Aorta (tissue), 5 donors: ENCODE data around the gene SHISAL2A. TPM values are rescaled to one million over a fixed set of nuclear protein-coding genes. Genes with fewer than 3 reads are reported as not detected.

ENCODE experiments used
- ATAC-seq: fragments of 200-7000 bp; cut with Tn5 transposase; one replicate; pipeline ENCODE4 v1.9.1; 2022; ENCODE audit warnings: moderate library complexity; ENCODE audit not compliant: low FRiP score
- DNase-seq, 2 donors: peaks; one replicate each; pipeline ENCODE4 v3.0.0-alpha.2; 2020
- H3K27ac ChIP-seq, 2 donors: one replicate each; pipeline ENCODE4 v1.5.1; 2013; ENCODE audit warnings: low read length in 2 of 2, mild to moderate bottlenecking in 2 of 2, moderate library complexity in 2 of 2, control low read depth in 1 of 2, inconsistent platforms in 1 of 2, low read depth in 1 of 2
- H3K27me3 ChIP-seq, 2 donors: one replicate each; pipeline ENCODE4 v1.6.1; 2013; ENCODE audit warnings: control low read depth in 1 of 2, low read length in 1 of 2, mild to moderate bottlenecking in 1 of 2, moderate library complexity in 1 of 2; ENCODE audit not compliant: insufficient read depth in 2 of 2, control insufficient read depth in 1 of 2
- H3K36me3 ChIP-seq, 2 donors: one replicate each; pipeline ENCODE4 v1.6.1; 2013; ENCODE audit warnings: control low read depth in 1 of 2, low read length in 1 of 2, mild to moderate bottlenecking in 1 of 2; ENCODE audit not compliant: insufficient read depth in 2 of 2, control insufficient read depth in 1 of 2
- H3K4me1 ChIP-seq, 2 donors: one replicate each; pipeline ENCODE4 v1.6.1; 2013; ENCODE audit warnings: low read length in 2 of 2, control low read depth in 1 of 2, mild to moderate bottlenecking in 1 of 2, moderate library complexity in 1 of 2; ENCODE audit not compliant: insufficient read depth in 2 of 2, control insufficient read depth in 1 of 2
- H3K4me3 ChIP-seq, 2 donors: one replicate each; pipeline ENCODE4 v1.5.1; 2013; ENCODE audit warnings: low read length in 2 of 2, control low read depth in 1 of 2, mild to moderate bottlenecking in 1 of 2
- H3K9me3 ChIP-seq: one replicate; pipeline ENCODE4 v1.6.1; 2013; ENCODE audit warnings: mild to moderate bottlenecking, low read length; ENCODE audit not compliant: control insufficient read depth
- WGBS, 2 donors: extraction: QIAGEN DNeasy Blood & Tissue Kit; methylation state at CpG; one replicate each; pipeline ENCODE4 v1.1.7; 2013; 5-methylcytosine and 5-hydroxymethylcytosine counted together
- intact Hi-C, 2 donors: fragments of 100-400 bp; cut with DNase I; formaldehyde crosslinking; loops; one replicate each; pipeline versions ENCODE4 v1.14.2 to v1.15.0; 2022
- polyA plus RNA-seq, 2 donors: library from polyadenylated mRNA; stranded (reverse); fragments of 200-250 nt; gene quantifications; one replicate each; pipeline ENCODE4 v1.2.3, GENCODE V29; 2013
- total RNA-seq, 2 donors: library from RNA; stranded (reverse); fragmentation: NEBNext Ultra II Directional; extraction: Animal tissue kit (Norgen Biotek cat#: 25700); gene quantifications; one replicate each; pipeline ENCODE4 v1.2.1, GENCODE V29; 2021
- donor health status: healthy with polysubstance abuse.
- donor health status: Bipolar disorder and iron deficiency.
- donor health status: DM: no; HTN: no; CAD: no.
- donor health status: DM: no; HTN: no; CAD: no.
- donor health status: DM: yes; HTN: yes; CAD: no.

SHISAL2A gene
- total and polyA plus RNA-seq, 4 donors = 0.23 to 0.96 (median 0.88) TPM; not detected in 1

DNA sequence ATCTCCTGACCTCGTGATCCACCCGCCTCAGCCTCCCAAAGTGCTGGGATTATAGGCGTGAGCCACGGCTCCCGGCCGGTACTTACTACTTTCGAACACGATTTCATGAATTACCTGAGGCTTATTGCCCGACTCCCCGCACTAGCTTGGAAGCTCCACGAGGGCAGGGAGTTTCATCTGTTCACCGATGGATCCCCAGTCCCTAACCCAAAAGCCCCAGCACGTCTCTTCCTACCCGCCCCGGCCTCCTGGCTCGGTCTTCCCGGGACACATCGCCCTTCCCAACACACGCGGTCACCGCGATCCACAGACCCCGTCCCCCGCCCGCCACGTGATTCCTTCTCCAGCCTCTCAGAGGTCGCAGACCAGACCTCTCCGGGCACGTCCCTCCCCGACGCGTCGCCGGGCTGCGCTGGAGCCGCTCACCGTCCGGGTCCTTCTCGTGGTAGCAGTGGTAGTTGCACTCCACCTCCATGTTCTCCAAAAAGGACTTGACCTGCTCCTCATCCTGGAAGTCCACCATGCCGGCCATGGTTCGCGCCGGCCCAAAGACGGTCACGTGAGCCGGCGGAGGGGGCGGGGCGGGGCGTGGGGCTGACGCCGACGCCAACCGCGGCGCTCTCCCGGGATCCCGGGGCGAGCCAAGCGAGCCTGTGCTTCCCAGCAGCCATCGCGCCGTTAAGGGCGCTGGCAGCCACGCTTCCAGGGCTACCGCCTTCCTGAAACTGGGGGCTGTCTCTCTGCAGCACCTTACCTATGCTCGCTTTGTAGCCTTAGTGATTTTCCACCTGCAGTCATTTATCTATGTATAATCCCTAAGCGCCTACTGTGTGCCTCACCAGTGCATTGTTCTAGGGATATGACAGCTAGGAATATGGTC, 65.1 kb downstream of the SHISAL2A start, which contains the start of gene COA7:
Gene COA7, minus strand, starts transcription at position 553 of the 880 bp plus-strand sequence. Its CDS starts 21 bp downstream, at position 532.
- WGBS, 2 donors = 2% methylated on average over 68 of the region's 68 CpGs
- H3K4me1 ChIP-seq = no peaks in the 10 kb centered on the region
- intact Hi-C loops = loop anchor here in 1 of 2 donors (10.0 kb wide), 1 partner anchor 143 kb away; the partner anchor contains the start of gene TUT4

DNA sequence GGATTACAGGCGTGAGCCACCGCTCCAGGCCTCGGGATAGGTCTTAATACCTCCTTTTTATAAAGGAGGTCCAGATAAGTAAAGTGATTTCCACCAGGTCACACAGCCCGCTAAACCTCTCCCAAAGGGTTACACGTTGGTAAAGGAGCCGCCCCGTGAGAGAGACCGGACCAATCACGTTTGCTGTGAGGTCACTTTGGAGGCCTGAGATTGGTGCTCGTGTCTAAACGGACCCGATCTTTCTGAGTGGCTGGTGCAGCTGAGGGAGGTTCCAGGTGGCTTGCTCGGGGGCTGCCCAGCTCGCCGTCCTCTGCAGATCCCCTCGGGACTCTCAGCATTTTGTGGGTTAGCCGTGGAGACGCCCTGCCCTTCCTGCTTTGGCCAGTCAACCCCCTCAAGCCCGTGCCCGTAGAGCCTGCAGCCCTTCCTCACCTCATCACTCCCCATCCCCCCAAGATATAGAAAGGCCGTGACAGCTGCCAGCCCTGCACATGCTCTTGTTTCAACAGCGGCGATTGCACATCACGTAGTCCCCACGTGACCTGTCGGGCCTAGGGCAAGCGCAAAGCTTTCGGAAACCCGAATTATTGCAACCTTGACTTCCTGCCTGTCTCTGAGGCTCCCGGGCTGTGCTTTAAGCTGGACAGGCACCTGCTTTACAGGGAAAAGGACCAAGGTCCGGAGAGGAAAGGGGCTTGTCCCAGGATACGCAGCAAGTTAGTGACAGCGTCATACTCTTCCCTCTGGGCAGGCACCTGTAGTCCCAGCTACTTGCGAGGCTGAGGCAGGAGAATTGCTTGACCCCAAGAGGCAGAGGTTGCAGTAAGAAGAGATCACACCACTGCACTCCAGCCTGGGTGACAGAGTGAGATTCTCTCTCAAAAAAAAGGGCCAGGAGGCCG, 70.2 kb downstream of the SHISAL2A start:
- ATAC-seq = peak; percentile 94
- H3K27ac ChIP-seq = peak overlapping the region in 1 of 2 donors; percentile 85
- H3K36me3 ChIP-seq = no peaks in the 10 kb centered on the region
- WGBS, 2 donors = 3 to 4% methylated on average over 35 of the region's 35 CpGs
- peak; percentile 92 to 94 for DNase-seq
- H3K4me3 ChIP-seq = peak overlapping the region in 1 of 2 donors; percentile 16
- H3K9me3 ChIP-seq = no peaks in the 10 kb centered on the region
- H3K4me1 ChIP-seq = no peaks in the 10 kb centered on the region
- intact Hi-C loops = no loop called here
- H3K27me3 ChIP-seq = no peaks in the 10 kb centered on the region

More for the DNA sequence above, 65.1 kb downstream of the SHISAL2A start, which contains the start of gene COA7:
- H3K27me3 ChIP-seq = no peaks in the 10 kb centered on the region
- DNase-seq = peak; percentile 92 to 96
- peak within 1 kb of the TSS; percentile 12 to 58 for H3K4me3 ChIP-seq
- peak; percentile 96 for ATAC-seq
- H3K9me3 ChIP-seq = no peaks in the 10 kb centered on the region
- peak within 1 kb of the TSS in 1 of 2 donors; percentile 61 for H3K27ac ChIP-seq
- H3K36me3 ChIP-seq = no peaks in the 10 kb centered on the region

DNA sequence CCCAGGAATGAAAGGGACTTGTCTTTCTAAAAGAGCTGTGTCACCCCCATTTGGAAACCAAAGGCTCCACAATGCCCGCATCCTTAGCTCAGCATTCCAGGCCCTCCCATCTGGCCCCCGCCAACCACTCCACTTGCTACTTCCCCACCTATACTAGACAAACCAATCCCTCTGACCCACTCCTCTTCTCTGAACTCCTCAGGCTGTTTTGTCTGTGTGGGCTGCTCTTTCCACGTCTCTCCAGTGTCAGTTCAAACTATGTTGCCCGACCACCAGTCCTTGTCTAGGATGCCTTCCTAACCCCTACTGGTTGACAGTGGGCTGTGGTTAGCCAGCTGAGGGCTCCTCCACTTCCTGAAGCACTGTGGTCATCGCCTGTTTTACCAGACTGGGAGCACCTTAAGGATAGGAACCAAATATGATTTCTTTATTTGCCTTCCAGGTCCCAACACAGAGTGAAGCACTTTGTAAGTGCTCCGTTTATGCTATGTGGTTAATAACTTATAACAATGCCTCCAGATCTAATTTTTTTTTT, 73.2 kb downstream of the SHISAL2A start:
- Histone ChIP-seq H3K9me3 (no peaks in the 10 kb centered on the region), H3K27ac (no peak overlapping the region), H3K4me3 (no peak overlapping the region), H3K27me3 (no peaks in the 10 kb centered on the region), H3K36me3 (no peaks in the 10 kb centered on the region), H3K4me1 (no peaks in the 10 kb centered on the region)
- ATAC-seq (no peak), DNase-seq (no peak)
- 71 to 75% methylated on average over 6 of the region's 6 CpGs for WGBS, 2 donors
- intact Hi-C loops = no loop called here

Other genes with a start within 250 kb of the SHISAL2A start
- gene ORC1, start 228.7 kb upstream of the SHISAL2A start, total RNA-seq = under 1 TPM; 0.58 to 0.96 TPM
- gene ORC1, start 228.7 kb upstream of the SHISAL2A start, polyA plus RNA-seq = under 1 TPM; 0.28 to 0.38 TPM
- 10 to 100 TPM; 34.7 to 36.2 TPM for gene PRPF38A, start 228.6 kb upstream of the SHISAL2A start, total RNA-seq
- 10 to 100 TPM; 15.2 to 20.7 TPM for gene PRPF38A, start 228.6 kb upstream of the SHISAL2A start, polyA plus RNA-seq
- gene TUT4, start 80.1 kb upstream of the SHISAL2A start, total RNA-seq = 10 to 100 TPM; 49.2 to 71.5 TPM
- 10 to 100 TPM in 1 of 2 donors, 1 to 10 TPM in 1; 6.3 to 21.4 TPM for gene TUT4, start 80.1 kb upstream of the SHISAL2A start, polyA plus RNA-seq
- gene GPX7, start 30.8 kb upstream of the SHISAL2A start, total RNA-seq = 10 to 100 TPM in 1 of 2 donors, 1 to 10 TPM in 1; 9.7 to 21.0 TPM
- gene GPX7, start 30.8 kb upstream of the SHISAL2A start, polyA plus RNA-seq = 10 to 100 TPM; 11.1 to 21.4 TPM
- gene COA7, start 65.2 kb downstream of the SHISAL2A start, total RNA-seq = 10 to 100 TPM in 1 of 2 donors, 1 to 10 TPM in 1; 8.8 to 10.5 TPM
- gene COA7, start 65.2 kb downstream of the SHISAL2A start, polyA plus RNA-seq = 1 to 10 TPM; 3.2 to 6.3 TPM
- gene ZYG11B, start 93.3 kb downstream of the SHISAL2A start, total RNA-seq = 10 to 100 TPM; 28.9 to 32.3 TPM
- gene ZYG11B, start 93.3 kb downstream of the SHISAL2A start, polyA plus RNA-seq = 1 to 10 TPM; 7.6 to 7.8 TPM
- gene ZYG11A, start 209.6 kb downstream of the SHISAL2A start, total RNA-seq = under 1 TPM in 1 of 2 donors, not detected in 1; 0.18 TPM
- under 1 TPM; 0.13 TPM for gene ZYG11A, start 209.6 kb downstream of the SHISAL2A start, polyA plus RNA-seq